ENCODE measurements around the gene ZNF668.

GRCh38 chr16:31074814-31075183, 759 bp upstream of the ZNF668 start:
- TF ChIP-seq CTCF (IDR thresholded peaks at IDR 0.05) (no peak), POLR2AphosphoS5 (IDR thresholded peaks at IDR 0.05) (no peak), EP300 (IDR thresholded peaks at IDR 0.05) (no peak)
